Lower leg skin (tissue), 4 donors: ENCODE results near the gene TTC38. TPM values are rescaled to one million over a fixed set of nuclear protein-coding genes. Genes with fewer than 3 reads are reported as not detected.
A peak's percentile ranks its signal among the peaks of the same experiment; 100 is the strongest.

Experiments
- DNase-seq, 2 donors: peaks; one replicate each; pipeline ENCODE4 v3.0.0-alpha.2; 2019; ENCODE audit warnings: low spot score in 2 of 2
- H3K4me3 ChIP-seq: fragments of 200-600 bp; sonication (generic); 2 replicates; pipeline ENCODE4 v1.5.1; 2017; ENCODE audit warnings: mild to moderate bottlenecking, low read depth; ENCODE audit not compliant: poor library complexity, severe bottlenecking
- CTCF ChIP-seq, 3 donors: fragments of 450-650 bp; IDR thresholded peaks; one replicate each; pipeline ENCODE4 v1.5.1; 2016; ENCODE audit warnings: antibody characterized with exemption in 3 of 3, mild to moderate bottlenecking in 3 of 3, moderate library complexity in 2 of 3
- POLR2A ChIP-seq, 2 donors: fragments of 450-650 bp; IDR thresholded peaks; one replicate each; pipeline ENCODE4 v1.6.1; 2016 to 2017; ENCODE audit warnings: antibody characterized with exemption in 2 of 2, mild to moderate bottlenecking in 1 of 2, moderate library complexity in 1 of 2
- WGBS, 2 donors: methylation state at CpG; one replicate each; pipeline ENCODE4 v1.1.5; 2018; 5-methylcytosine and 5-hydroxymethylcytosine counted together
- intact Hi-C: fragments of 100-400 bp; cut with DNase I; formaldehyde crosslinking; loops from one replicate; pipeline ENCODE4 v1.15.0; 2023; ENCODE audit warnings: low total_unique reads
- total RNA-seq, 4 donors: library from RNA; depleted of rRNA; stranded (reverse); fragments of >200 nt; gene quantifications; one replicate each; pipeline ENCODE4 v1.1.0, GENCODE V29; 2016

TTC38 gene
- total RNA-seq, 4 donors from 2014 or later = 19.1 to 44.7 (median 22.0) TPM

GRCh38 chr22:46247443-46247975, 20.3 kb upstream of the TTC38 start:
- no peak for TF ChIP-seq POLR2A (IDR thresholded peaks at IDR 0.05)
- TF ChIP-seq CTCF (IDR thresholded peaks at IDR 0.05) = no peak
- 96 to 100% methylated on average over 2 of the region's 2 CpGs for WGBS, 2 donors
- DNase-seq = no peak
- no peak overlapping the region for H3K4me3 ChIP-seq
- intact Hi-C loops = no loop called here

GRCh38 chr22:46250035-46250782, 17.6 kb upstream of the TTC38 start, which contains the start of gene CDPF1:
Gene CDPF1, minus strand, starts transcription at chr22:46250293. Its CDS starts 2,009 bp downstream, at chr22:46248284.
- TF ChIP-seq CTCF (IDR thresholded peaks at IDR 0.05) (no peak), POLR2A (IDR thresholded peaks at IDR 0.05) (peak in 1 of 2 donors; percentile 58)
- 0 to 1% methylated on average over 14 to 72 of the region's 89 CpGs for whole genome bisulfite sequencing, 2 donors
- intact Hi-C loops = no loop called here
- DNase-seq = peak; percentile 86 to 98
- peak within 1 kb of the TSS; percentile 82 for H3K4me3 ChIP-seq

GRCh38 chr22:46250783-46251125, 17.1 kb upstream of the TTC38 start:
- peak overlapping the region; percentile 82 for H3K4me3 ChIP-seq
- intact Hi-C loops = no loop called here
- WGBS, 2 donors = 9 to 13% methylated on average over 10 to 25 of the region's 25 CpGs

GRCh38 chr22:46251266-46251665, 16.5 kb upstream of the TTC38 start:
- no peak overlapping the region for H3K4me3 ChIP-seq
- TF ChIP-seq POLR2A (IDR thresholded peaks at IDR 0.05) = no peak
- TF ChIP-seq CTCF (IDR thresholded peaks at IDR 0.05) = no peak
- no peak for DNase-seq
- WGBS, 2 donors = 60 to 63% methylated on average over 7 of the region's 7 CpGs
- intact Hi-C loops = no loop called here

More at GRCh38 chr22:46250783-46251125, 17.1 kb upstream of the TTC38 start:
- TF ChIP-seq CTCF (IDR thresholded peaks at IDR 0.05) = no peak
- no peak for TF ChIP-seq POLR2A (IDR thresholded peaks at IDR 0.05)
- DNase-seq = no peak

- 90 to 91% methylated on average over 9 of the region's 9 CpGs for WGBS, 2 donors
- intact Hi-C loops = no loop called here
- H3K4me3 ChIP-seq = no peak overlapping the region
- no peak for DNase-seq
- TF ChIP-seq CTCF (IDR thresholded peaks at IDR 0.05) (no peak), POLR2A (IDR thresholded peaks at IDR 0.05) (no peak)
These were observed 15.9 kb upstream of the TTC38 start for GRCh38 chr22:46251816-46252380.
